Neuronal stem cell (in vitro differentiated cells): ENCODE data around the gene PLXNA1.

Experiments used
- DNase-seq: peaks from one replicate; pipeline ENCODE4 v3.0.0-alpha.2; 2013; ENCODE audit warnings: low spot score
- H2AFZ ChIP-seq: one replicate; pipeline ENCODE4 v1.6.1; 2013; ENCODE audit warnings: mild to moderate bottlenecking, low read length, inconsistent platforms
- H2AK5ac ChIP-seq: 2 replicates; pipeline ENCODE4 v1.6.1; 2013; ENCODE audit warnings: low read depth, mild to moderate bottlenecking, inconsistent platforms, low read length, moderate library complexity, mixed read lengths
- H2BK120ac ChIP-seq: 2 replicates; pipeline ENCODE4 v1.6.1; 2013; ENCODE audit warnings: low read depth, mild to moderate bottlenecking, inconsistent platforms, low read length, moderate library complexity, mixed read lengths
- H2BK12ac ChIP-seq: one replicate; pipeline ENCODE4 v1.6.1; 2013; ENCODE audit warnings: low read length, inconsistent platforms
- H2BK15ac ChIP-seq: 2 replicates; pipeline ENCODE4 v1.6.1; 2013; ENCODE audit warnings: mild to moderate bottlenecking, low read length, inconsistent platforms, mixed read lengths
- H2BK5ac ChIP-seq: one replicate; pipeline ENCODE4 v1.6.1; 2013; ENCODE audit warnings: inconsistent platforms, mild to moderate bottlenecking, low read length, moderate library complexity
- H3K14ac ChIP-seq: one replicate; pipeline ENCODE4 v1.6.1; 2013; ENCODE audit warnings: low read length, inconsistent platforms
- H3K18ac ChIP-seq: 2 replicates; pipeline ENCODE4 v1.6.1; 2013; ENCODE audit warnings: low read length, inconsistent platforms
- H3K23ac ChIP-seq: 2 replicates; pipeline ENCODE4 v1.6.1; 2013; ENCODE audit warnings: low read depth, mild to moderate bottlenecking, mixed read lengths, low read length, inconsistent platforms; ENCODE audit not compliant: poor library complexity
- H3K27ac ChIP-seq: replicated peaks from 3 replicates; pipeline ENCODE4 v1.5.1; 2013; ENCODE audit warnings: low read length, inconsistent platforms
- H3K27me3 ChIP-seq, 3 experiments: 2 replicates each; pipeline ENCODE4 v1.6.1; 2013; ENCODE audit warnings: low read length in 3 of 3, mild to moderate bottlenecking in 2 of 3, inconsistent platforms in 1 of 3, low read depth in 1 of 3, mixed read lengths in 1 of 3, moderate library complexity in 1 of 3; ENCODE audit not compliant: control insufficient read depth in 3 of 3, insufficient read depth in 3 of 3
- H3K36me3 ChIP-seq, 2 donors: replicated peaks in 1 of 2; 2 replicates each; pipeline ENCODE4 v1.6.1; 2013; ENCODE audit warnings: low read length in 2 of 2; ENCODE audit not compliant: control insufficient read depth in 2 of 2, insufficient read depth in 2 of 2
- H3K4ac ChIP-seq: 2 replicates; pipeline ENCODE4 v1.6.1; 2013; ENCODE audit warnings: inconsistent platforms, mild to moderate bottlenecking, low read length, moderate library complexity
- H3K4me1 ChIP-seq, 2 donors: 1 replicate in 1 of 2; 2 replicates in 1 of 2; pipeline ENCODE4 v1.6.1; 2013; ENCODE audit warnings: low read length in 2 of 2, low read depth in 1 of 2; ENCODE audit not compliant: control insufficient read depth in 2 of 2, insufficient read depth in 1 of 2
- H3K4me2 ChIP-seq: one replicate; pipeline ENCODE4 v1.6.1; 2013; ENCODE audit warnings: mild to moderate bottlenecking, low read length, inconsistent platforms; ENCODE audit not compliant: insufficient read depth, poor library complexity, severe bottlenecking
- H3K4me3 ChIP-seq, 2 donors: 2 replicates each; pipeline ENCODE4 v1.5.1; 2013; ENCODE audit warnings: low read length in 2 of 2, mild to moderate bottlenecking in 2 of 2, inconsistent platforms in 1 of 2, moderate library complexity in 1 of 2
- H3K79me1 ChIP-seq: one replicate; pipeline ENCODE4 v1.6.1; 2013; ENCODE audit warnings: low read depth, mild to moderate bottlenecking, inconsistent platforms, low read length, moderate library complexity
- H3K9ac ChIP-seq: one replicate; pipeline ENCODE4 v1.6.1; 2013; ENCODE audit warnings: mild to moderate bottlenecking, low read depth, low read length, inconsistent platforms; ENCODE audit not compliant: poor library complexity
- H3K9me3 ChIP-seq, 2 donors: replicated peaks in 1 of 2; 2 replicates each; pipeline versions ENCODE3 to v1.6.1; 2013; ENCODE audit warnings: low read length in 2 of 2, mild to moderate bottlenecking in 2 of 2, inconsistent platforms in 1 of 2, low read depth in 1 of 2, mixed read lengths in 1 of 2, moderate library complexity in 1 of 2; ENCODE audit not compliant: control insufficient read depth in 2 of 2, insufficient read depth in 1 of 2
- H4K8ac ChIP-seq: one replicate; pipeline ENCODE4 v1.6.1; 2013; ENCODE audit warnings: low read depth, mild to moderate bottlenecking, inconsistent platforms, low read length, moderate library complexity
- H4K91ac ChIP-seq: one replicate; pipeline ENCODE4 v1.6.1; 2013; ENCODE audit warnings: low read length, low read depth, mild to moderate bottlenecking, inconsistent platforms; ENCODE audit not compliant: poor library complexity
- WGBS, 2 donors: extraction: QIAGEN DNeasy Blood & Tissue Kit; methylation state at CpG; one replicate each; pipeline ENCODE4 v1.1.7; 2013; ENCODE audit warnings: missing lambda C conversion rate in 2 of 2, mixed read lengths in 1 of 2; ENCODE audit not compliant: insufficient read length in 2 of 2, insufficient replicate concordance in 1 of 2; ENCODE audit errors: extremely low coverage in 2 of 2; 5-methylcytosine and 5-hydroxymethylcytosine counted together

The PLXNA1 gene

GRCh38 chr3:127000119-127000518 is 17.2 kb downstream of the PLXNA1 start:
- H3K4me1 ChIP-seq: peaks cover 22 to 40% of the 10 kb centered on the region in 2 donors
- no peak overlapping the region for H3K4me2 ChIP-seq
- H3K18ac ChIP-seq: no peak overlapping the region
- H3K23ac ChIP-seq: no peak overlapping the region
- no peak overlapping the region for H3K4ac ChIP-seq
- no peak overlapping the region for H3K27ac ChIP-seq
- no peak overlapping the region for H3K14ac ChIP-seq
- no peak overlapping the region for H4K8ac ChIP-seq
- H4K91ac ChIP-seq: peak overlapping the region; percentile 28
- H3K9me3 ChIP-seq: peaks cover 0 to under 1% of the 10 kb centered on the region in 2 donors
- peak overlapping the region; percentile 39 for H2BK5ac ChIP-seq
- H3K9ac ChIP-seq: peak overlapping the region; percentile 55
- H3K79me1 ChIP-seq: peaks cover 60% of the 10 kb centered on the region
- DNase-seq: no peak
- H2BK120ac ChIP-seq: no peak overlapping the region
- no peak overlapping the region for H2BK15ac ChIP-seq
- no CpG with 5 or more reads among the region's 15 CpGs for WGBS, 2 donors
- H2AFZ ChIP-seq: no peak overlapping the region
- no peak overlapping the region for H2AK5ac ChIP-seq
- H3K36me3 ChIP-seq: peaks cover 28 to 50% of the 10 kb centered on the region in 2 donors
- H3K27me3 ChIP-seq: no peaks in the 10 kb centered on the region
- no peak overlapping the region for H2BK12ac ChIP-seq
- no peak overlapping the region for H3K4me3 ChIP-seq

DNA sequence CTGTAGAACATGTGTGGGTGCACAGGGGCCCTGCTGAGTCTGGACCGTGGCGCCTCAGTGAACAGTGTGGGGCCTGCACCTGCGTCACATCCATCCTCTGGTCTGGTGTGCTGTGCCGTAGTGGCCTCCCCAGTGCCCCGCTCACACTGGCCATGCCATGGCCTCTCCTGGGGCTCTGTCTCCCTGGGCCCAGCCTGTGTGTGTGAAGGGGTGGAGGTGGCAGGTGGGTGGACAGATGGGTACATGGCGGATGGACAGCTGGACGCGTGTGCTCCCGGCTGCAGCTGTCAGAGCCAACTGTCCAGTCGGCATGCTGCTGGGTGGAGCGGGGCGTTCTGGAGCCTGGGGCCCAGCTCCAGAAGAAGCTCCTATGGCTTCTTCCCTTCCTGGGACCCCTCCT is 17.8 kb downstream of the PLXNA1 start:
- H2BK120ac ChIP-seq: no peak overlapping the region
- H4K8ac ChIP-seq: no peak overlapping the region
- peaks cover 0 to 2% of the 10 kb centered on the region in 2 donors for H3K9me3 ChIP-seq
- peak overlapping the region; percentile 21 for H2BK15ac ChIP-seq
- peak overlapping the region; percentile 86 for H3K14ac ChIP-seq
- peak overlapping the region; percentile 39 for H3K27ac ChIP-seq
- no peak overlapping the region for H3K4me3 ChIP-seq
- H3K9ac ChIP-seq: peak overlapping the region; percentile 55
- H3K23ac ChIP-seq: no peak overlapping the region
- no CpG with 5 or more reads among the region's 12 CpGs for WGBS, 2 donors
- H3K4me2 ChIP-seq: no peak overlapping the region
- no peaks in the 10 kb centered on the region for H3K27me3 ChIP-seq
- no peak overlapping the region for H2AFZ ChIP-seq
- H3K4ac ChIP-seq: no peak overlapping the region
- no peak overlapping the region for H4K91ac ChIP-seq
- peaks cover 57% of the 10 kb centered on the region for H3K79me1 ChIP-seq
- H2AK5ac ChIP-seq: peak overlapping the region; percentile 47
- no peak overlapping the region for H2BK5ac ChIP-seq
- peaks cover 22 to 40% of the 10 kb centered on the region in 2 donors for H3K4me1 ChIP-seq
- H3K18ac ChIP-seq: peak overlapping the region; percentile 35
- DNase-seq: no peak
- no peak overlapping the region for H2BK12ac ChIP-seq
- peaks cover 26 to 44% of the 10 kb centered on the region in 2 donors for H3K36me3 ChIP-seq

GRCh38 chr3:127001486-127002194 is 18.7 kb downstream of the PLXNA1 start:
- Histone ChIP-seq H3K4ac (no peak overlapping the region), H2BK12ac (peak overlapping the region; percentile 27), H3K9ac (peak overlapping the region; percentile 71), H3K4me3 (peak overlapping the region in 1 of 2 donors; percentile 13), H3K27ac (peak overlapping the region; percentile 24), H3K9me3 (peaks cover 0 to 2% of the 10 kb centered on the region in 2 donors), H4K91ac (no peak overlapping the region), H3K79me1 (peaks cover 59% of the 10 kb centered on the region), H3K36me3 (peaks cover 28 to 35% of the 10 kb centered on the region in 2 donors), H2BK5ac (peak overlapping the region; percentile 1), H2AFZ (peak overlapping the region; percentile 20), H3K23ac (peak overlapping the region; percentile 68), H3K18ac (peak overlapping the region; percentile 36), H3K4me2 (peak overlapping the region; percentile 11), H2BK15ac (peak overlapping the region; percentile 72), H2AK5ac (peak overlapping the region; percentile 53), H3K27me3 (no peaks in the 10 kb centered on the region), H3K4me1 (peaks cover 22 to 38% of the 10 kb centered on the region in 2 donors), H2BK120ac (no peak overlapping the region), H3K14ac (peak overlapping the region; percentile 86), H4K8ac (no peak overlapping the region)
- whole genome bisulfite sequencing, 2 donors: no CpG with 5 or more reads among the region's 23 CpGs
- DNase-seq: no peak
